Eye (tissue), 1 donor: ENCODE measurements around the gene SLC12A7.
"Not testable (repeated sequence)": the region's sequence is repeated elsewhere in the genome, so short reads cannot be mapped to it uniquely, and the experiment has no call there.

Experiments
- DNase-seq: peaks from one replicate; pipeline ENCODE4 v3.0.0-alpha.2; 2015

SLC12A7 gene

GRCh38 chr5:1095990-1096363 is 15.9 kb downstream of the SLC12A7 start:
- DNase-seq = no peak

DNA sequence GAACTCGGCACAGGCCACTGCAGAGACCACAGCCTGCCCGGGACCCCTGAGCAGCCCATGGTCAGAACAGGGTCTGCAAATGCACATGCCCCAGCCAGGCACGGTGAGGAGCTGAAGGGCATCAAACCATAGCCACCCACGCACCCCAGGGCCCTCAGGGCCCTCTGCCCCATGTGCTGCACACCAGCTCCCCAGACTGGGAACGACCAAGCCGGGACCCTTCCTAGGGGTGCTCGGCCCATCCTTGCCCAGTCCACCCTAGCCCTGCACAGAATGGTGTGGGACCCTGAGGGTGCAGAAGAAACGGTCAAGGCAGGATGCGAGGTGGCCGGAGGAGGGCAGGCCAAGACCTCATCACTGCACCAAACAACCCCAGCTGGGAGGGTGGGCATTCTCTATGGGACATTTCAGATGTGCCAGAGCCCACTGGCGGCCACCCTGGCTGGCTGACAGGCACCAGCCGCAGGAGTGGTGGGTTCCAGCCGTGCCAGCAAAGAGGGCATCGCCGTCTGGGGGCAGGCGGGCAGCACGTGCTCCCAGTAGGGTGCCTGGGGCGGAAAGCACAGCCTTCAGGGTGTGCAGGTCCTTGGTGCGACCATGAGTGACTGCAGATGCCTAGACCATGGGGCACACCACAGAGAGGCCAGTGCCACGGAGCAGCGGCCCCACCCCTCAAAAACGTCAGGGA is 16.4 kb downstream of the SLC12A7 start:
- DNase-seq = no peak

- DNase-seq = no peak
Measured at GRCh38 chr5:1094670-1095190, 17.1 kb downstream of the SLC12A7 start.

- no peak for DNase-seq
Measured at GRCh38 chr5:1093361-1093760, 18.5 kb downstream of the SLC12A7 start.

GRCh38 chr5:1092122-1092521 is 19.7 kb downstream of the SLC12A7 start:
- no peak for DNase-seq

- no peak for DNase-seq
Measured at GRCh38 chr5:1091632-1092031, 20.2 kb downstream of the SLC12A7 start.

GRCh38 chr5:1090538-1090937 is 21.3 kb downstream of the SLC12A7 start:
- no peak for DNase-seq

DNA sequence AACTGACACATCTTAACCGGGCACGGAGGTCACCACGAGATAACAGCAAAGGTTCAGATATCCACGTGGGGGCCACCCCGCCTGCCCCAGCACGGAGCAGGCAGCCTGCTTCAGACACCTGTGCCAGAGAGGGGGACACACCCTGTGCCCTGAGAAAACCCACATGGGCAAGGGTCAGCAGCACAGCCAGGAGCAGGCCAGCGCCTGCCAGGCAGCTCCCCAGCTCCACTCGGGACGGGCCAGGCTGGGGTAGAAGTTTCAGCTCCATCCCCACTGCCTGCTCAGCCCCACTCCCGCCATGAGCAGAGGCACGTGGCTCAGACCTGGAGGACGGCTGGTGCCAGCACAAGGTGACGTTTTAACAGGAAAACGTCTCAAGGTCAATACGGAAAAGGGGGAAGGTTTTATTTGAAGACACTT is 22.2 kb downstream of the SLC12A7 start:
- DNase-seq = no peak

DNA sequence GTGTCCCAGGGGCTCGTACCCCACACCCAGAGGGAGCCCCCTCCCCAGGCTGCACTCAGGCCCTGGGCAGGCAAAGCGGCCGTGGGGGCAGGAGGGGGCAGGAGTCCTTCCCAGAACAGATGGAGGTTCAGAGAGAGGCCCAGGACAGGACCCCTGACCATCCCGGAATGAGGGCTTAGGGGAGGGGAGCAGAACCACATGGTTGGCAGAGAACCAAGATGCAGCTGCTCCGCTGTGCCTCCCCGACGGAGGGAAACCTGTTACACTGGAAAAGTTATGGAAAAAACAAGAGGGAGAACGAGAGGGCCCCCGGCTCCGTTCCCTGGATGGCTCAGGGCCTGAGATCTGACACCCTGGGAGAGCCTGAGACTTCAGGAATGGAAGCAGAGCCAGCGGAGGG is 22.7 kb downstream of the SLC12A7 start:
- DNase-seq = peak; percentile 48

- DNase-seq = no peak
Measured at GRCh38 chr5:1088726-1089125, 23.1 kb downstream of the SLC12A7 start.

GRCh38 chr5:1088031-1088430 is 23.8 kb downstream of the SLC12A7 start:
- DNase-seq = no peak

DNA sequence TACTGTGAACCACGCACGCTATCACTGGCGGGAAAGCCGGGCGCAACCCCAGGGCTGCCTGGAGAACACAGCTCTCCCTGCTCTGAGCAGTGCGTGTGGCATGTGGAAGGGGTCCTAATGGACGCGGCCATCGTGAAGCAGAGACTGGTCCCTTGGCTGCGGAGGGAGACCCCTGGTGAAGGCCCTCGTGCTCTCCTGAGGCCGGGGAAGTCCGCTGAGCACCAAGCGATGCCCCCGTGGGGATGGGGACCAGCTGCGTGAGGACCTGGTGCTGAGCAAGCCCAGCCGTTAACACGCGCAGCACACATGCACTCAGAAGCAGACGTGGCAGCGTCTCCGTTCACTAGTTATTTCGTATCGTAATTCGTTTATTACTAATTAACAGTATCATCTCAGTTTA is 24.4 kb downstream of the SLC12A7 start:
- DNase-seq = peak; percentile 37

DNA sequence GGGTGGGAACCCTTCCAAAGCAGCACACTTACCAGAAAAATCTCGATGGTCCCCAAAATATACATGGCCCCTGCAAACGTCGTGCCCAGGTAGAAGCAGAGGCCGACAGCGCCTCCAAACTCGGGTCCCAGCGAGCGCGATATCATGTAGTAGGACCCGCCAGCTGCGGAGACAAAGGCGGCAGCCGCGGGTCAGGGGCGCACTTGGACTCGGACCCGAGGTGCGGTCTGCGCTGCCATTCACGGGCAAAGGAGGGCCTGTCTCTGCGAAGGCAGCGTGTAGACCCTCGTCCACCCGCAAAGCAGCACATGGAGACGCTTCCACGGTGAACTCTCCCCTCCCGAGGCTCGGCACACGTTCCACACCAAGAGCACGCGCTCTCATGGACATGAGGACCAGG is 25.0 kb downstream of the SLC12A7 start:
- no peak for DNase-seq

GRCh38 chr5:1086137-1086536 is 25.7 kb downstream of the SLC12A7 start:
- DNase-seq = no peak

DNA sequence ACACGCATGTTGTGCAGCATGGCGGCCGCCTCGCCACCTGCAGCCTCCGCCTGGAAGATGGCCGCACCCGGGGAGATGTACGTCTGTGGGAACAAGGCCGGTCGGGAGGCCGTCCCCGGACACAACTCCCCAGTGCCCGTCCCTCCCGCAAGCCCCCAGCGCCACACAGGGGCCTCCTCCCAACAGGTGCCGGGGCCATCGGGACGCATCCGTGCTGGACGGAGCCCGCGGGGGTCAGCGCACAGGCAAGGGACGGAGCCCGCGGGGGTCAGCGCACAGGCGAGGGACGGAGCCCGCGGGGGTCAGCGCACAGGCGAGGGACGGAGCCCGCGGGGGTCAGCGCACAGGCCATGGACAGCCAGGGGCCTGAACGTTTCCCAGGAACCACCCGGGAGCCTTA is 26.5 kb downstream of the SLC12A7 start:
- DNase-seq = no peak

GRCh38 chr5:1083823-1084605 is 27.8 kb downstream of the SLC12A7 start:
- no peak for DNase-seq

DNA sequence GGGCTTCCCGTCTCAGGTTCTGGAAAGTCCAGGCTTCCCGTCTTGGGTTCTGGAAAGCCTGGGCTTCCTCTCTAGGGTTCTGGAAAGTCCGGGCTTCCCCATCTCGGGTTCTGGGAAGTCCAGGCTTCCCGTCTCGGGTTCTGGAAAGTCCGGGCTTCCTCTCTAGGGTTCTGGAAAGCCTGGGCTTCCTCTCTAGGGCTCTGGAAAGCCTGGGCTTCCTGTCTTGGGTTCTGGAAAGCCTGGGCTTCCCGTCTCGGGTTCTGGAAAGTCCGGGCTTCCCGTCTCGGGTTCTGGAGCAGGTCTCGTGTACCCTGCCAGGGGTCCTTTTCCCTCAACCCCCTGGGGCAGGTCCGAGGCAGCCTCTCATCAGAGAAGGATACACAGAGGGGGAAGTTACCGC is 28.8 kb downstream of the SLC12A7 start:
- not testable (repeated sequence) for DNase-seq

DNA sequence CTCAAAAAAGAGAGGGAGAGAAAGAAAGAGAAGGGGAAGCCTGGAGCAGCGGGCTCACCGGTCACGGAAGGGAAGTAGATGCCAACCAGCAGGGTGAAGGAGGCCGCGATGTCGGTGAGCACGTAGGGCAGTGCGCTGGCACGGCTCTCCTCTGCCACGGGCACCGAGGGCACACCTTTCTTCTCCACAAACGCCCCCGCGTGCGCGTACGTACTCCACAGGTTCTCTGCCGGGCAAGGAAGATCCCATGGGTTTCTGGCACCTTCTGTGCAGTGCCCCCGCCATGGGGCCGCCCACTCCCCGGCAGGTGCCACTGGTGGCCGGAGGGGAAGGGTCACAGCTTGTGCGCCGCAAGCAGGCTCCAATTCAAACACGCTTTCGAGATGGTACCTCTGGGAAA is 30.3 kb downstream of the SLC12A7 start:
- DNase-seq = no peak

DNA sequence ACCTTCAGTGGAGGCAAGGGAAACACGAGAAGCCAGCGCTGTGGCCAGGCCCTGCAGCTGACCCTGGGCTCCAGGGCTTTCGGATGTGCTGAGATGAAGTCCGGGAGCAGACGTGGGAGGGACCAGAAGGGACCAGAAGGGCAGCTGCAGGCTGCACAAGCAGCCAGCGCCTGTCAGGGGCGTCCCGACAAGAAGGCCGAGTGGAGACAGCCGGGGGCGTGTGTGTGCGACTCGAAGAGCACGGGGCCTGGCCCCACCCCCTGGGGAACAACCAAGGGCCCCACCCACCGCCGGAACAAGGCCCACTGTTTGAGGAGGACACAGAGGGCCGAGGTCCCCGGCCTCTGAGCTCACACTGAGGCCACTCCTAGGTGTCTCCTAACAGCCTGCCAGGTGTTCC is 31.4 kb downstream of the SLC12A7 start:
- no peak for DNase-seq

DNA sequence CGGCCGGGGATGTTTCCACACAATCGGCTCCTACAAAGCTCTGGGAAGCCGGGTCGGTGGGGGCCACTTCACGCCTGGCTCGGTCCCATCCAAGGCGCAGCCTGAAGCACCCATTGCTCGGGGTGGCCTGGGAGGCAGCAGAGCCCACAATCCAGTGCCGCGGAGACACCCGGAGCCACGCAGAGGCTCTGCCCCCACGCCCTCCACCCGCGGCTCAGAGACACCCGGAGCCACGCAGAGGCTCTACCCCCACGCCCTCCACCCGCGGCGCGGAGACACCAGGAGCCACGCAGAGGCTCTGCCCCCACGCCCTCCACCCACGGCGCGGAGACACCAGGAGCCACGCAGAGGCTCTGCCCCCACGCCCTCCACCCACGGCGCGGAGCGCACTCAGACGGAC is 31.9 kb downstream of the SLC12A7 start:
- no peak for DNase-seq

- DNase-seq = no peak
Measured at GRCh38 chr5:1079486-1079885, 32.4 kb downstream of the SLC12A7 start.

GRCh38 chr5:1078851-1079250 is 33.0 kb downstream of the SLC12A7 start:
- no peak for DNase-seq

- no peak for DNase-seq
Measured at GRCh38 chr5:1078206-1078605, 33.7 kb downstream of the SLC12A7 start.

- DNase-seq = no peak
Measured at GRCh38 chr5:1077491-1078020, 34.3 kb downstream of the SLC12A7 start.
